ENCODE results near the gene RER1.
A peak's percentile ranks its signal among the peaks of the same experiment; 100 is the strongest.

Gene RER1

GRCh38 chr1:2428490-2428889 is 36.8 kb downstream of the RER1 start:
- H3K4me3 ChIP-seq (ENCODE audit: low read depth, low read length), result no peak overlapping the region
- DNase-seq (ENCODE audit: low read depth), result no peak
- TF ChIP-seq, protein P1, sequence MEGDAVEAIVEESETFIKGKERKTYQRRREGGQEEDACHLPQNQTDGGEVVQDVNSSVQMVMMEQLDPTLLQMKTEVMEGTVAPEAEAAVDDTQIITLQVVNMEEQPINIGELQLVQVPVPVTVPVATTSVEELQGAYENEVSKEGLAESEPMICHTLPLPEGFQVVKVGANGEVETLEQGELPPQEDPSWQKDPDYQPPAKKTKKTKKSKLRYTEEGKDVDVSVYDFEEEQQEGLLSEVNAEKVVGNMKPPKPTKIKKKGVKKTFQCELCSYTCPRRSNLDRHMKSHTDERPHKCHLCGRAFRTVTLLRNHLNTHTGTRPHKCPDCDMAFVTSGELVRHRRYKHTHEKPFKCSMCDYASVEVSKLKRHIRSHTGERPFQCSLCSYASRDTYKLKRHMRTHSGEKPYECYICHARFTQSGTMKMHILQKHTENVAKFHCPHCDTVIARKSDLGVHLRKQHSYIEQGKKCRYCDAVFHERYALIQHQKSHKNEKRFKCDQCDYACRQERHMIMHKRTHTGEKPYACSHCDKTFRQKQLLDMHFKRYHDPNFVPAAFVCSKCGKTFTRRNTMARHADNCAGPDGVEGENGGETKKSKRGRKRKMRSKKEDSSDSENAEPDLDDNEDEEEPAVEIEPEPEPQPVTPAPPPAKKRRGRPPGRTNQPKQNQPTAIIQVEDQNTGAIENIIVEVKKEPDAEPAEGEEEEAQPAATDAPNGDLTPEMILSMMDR (IDR thresholded peaks at IDR 0.05; ENCODE audit: insufficient read depth, low read depth, low read length, missing control alignments), result no peak

DNA sequence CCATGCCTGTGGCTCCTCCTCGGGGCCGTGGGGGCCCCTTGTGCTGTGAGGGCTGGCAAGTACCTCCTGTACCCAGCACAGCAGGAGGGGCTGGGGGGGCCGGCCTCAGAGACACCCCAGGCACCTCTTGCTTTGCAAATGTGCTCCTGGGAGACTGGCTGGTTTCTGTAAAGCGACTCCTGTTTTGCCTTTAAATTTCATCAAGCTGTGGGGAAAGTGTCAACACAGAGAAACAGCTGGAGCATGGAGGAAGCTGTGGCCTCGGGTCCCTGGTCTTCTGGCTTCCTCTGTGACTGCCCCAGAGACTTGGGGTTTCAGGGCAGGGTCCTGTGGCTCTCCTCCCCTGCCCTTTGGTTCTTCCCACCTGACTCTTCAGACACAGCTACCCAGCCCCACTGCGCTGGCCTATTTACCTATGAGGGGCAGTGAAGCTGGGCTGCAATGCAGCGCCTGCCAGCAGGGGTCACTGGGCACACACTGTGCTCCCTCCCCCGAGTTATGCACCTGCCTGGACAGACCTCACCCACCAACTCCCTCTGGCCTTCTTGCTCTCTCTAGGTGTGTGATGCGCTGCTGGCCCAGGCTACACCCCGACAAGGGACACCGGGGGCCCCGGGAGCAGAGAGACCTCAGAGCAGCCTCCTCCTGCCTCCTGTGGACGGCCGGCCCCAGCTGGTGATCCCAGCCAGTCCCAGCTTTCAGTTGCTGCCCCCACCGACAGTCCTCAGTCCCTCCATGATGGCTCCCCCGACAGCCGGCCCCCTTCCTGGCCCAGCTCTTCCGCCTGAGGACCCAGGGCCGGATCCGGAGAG is 38.3 kb downstream of the RER1 start:
- DNase-seq (ENCODE audit: low read depth), result peak; percentile 45
- TF ChIP-seq, protein P1 (IDR thresholded peaks at IDR 0.05; ENCODE audit: insufficient read depth, low read depth, low read length, missing control alignments), result peak; percentile 51
- H3K4me3 ChIP-seq (ENCODE audit: low read depth, low read length), result no peak overlapping the region

DNA sequence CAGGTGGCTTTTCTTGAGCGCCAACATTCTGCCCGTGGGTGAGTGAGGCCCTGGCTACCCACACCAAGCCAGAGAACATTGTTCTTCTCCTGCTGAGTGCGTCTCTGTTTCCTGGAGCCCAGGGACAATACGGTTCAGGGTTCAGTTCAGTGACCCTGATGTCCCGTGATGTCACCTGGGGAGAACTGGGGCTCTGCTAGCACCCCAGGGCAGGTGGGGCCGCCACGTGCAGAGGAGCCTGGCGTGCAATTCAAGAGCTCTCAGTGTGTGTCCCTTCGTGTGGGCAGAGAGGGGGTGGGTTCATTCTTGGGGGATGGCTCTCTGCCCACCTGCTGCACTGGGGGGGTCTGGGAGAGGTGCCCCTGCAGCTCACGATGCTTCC is 38.9 kb downstream of the RER1 start:
- no peak for DNase-seq (ENCODE audit: low read depth)
- H3K4me3 ChIP-seq (ENCODE audit: low read depth, low read length), result no peak overlapping the region
- TF ChIP-seq, protein P1 (IDR thresholded peaks at IDR 0.05; ENCODE audit: insufficient read depth, low read depth, low read length, missing control alignments), result no peak

- DNase-seq (ENCODE audit: low read depth), result no peak
- TF ChIP-seq, protein P1 (IDR thresholded peaks at IDR 0.05; ENCODE audit: insufficient read depth, low read depth, low read length, missing control alignments), result no peak
- H3K4me3 ChIP-seq (ENCODE audit: low read depth, low read length), result no peak overlapping the region
Measured at GRCh38 chr1:2431103-2431502, 39.5 kb downstream of the RER1 start.

- no peak overlapping the region for H3K4me3 ChIP-seq (ENCODE audit: low read depth, low read length)
- no peak for DNase-seq (ENCODE audit: low read depth)
- TF ChIP-seq, protein P1 (IDR thresholded peaks at IDR 0.05; ENCODE audit: insufficient read depth, low read depth, low read length, missing control alignments), result no peak
Measured at GRCh38 chr1:2431518-2431917, 39.9 kb downstream of the RER1 start.

DNA sequence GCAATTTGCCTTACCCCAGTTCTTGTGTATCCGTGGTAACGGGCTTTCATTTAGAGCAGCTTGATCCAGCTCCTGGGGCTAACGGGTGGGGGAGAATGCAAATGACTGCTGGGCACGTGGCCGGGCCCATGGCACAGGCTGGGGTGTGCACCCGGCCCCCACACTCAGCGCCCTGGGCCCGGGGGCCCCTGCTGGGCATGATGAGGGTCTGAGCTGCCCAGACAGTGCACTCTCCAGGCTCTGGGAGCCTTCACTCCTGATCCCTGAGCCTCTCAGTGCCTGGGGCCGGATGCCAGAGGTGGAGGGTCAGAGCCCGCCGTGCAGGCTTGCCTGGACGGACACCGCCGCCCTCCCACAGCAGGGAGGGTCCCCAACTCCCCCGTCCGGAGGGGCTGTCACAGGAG is 40.8 kb downstream of the RER1 start:
- no peak for DNase-seq (ENCODE audit: low read depth)
- H3K4me3 ChIP-seq (ENCODE audit: low read depth, low read length), result no peak overlapping the region
- TF ChIP-seq, protein P1 (IDR thresholded peaks at IDR 0.05; ENCODE audit: insufficient read depth, low read depth, low read length, missing control alignments), result no peak

GRCh38 chr1:2433196-2433595 is 41.6 kb downstream of the RER1 start:
- TF ChIP-seq, protein P1 (IDR thresholded peaks at IDR 0.05; ENCODE audit: insufficient read depth, low read depth, low read length, missing control alignments), result no peak
- no peak overlapping the region for H3K4me3 ChIP-seq (ENCODE audit: low read depth, low read length)
- DNase-seq (ENCODE audit: low read depth), result no peak
